Gastroesophageal sphincter (tissue), 3 donors: ENCODE data around the gene EP300.

Experiments used
- CTCF ChIP-seq, 4 experiments: fragments of 200-600 bp in 2 of 4; fragments of 450-650 bp in 2 of 4; sonication (generic) in 1 of 4; IDR thresholded peaks; one replicate each; pipeline ENCODE4 v1.5.1; 2017 to 2019; ENCODE audit warnings: antibody characterized with exemption in 4 of 4, mild to moderate bottlenecking in 2 of 4, moderate library complexity in 2 of 4
- POLR2A ChIP-seq, 2 donors: fragments of 450-650 bp; IDR thresholded peaks; one replicate each; pipeline ENCODE4 v1.6.1; 2017; ENCODE audit warnings: antibody characterized with exemption in 2 of 2, mild to moderate bottlenecking in 2 of 2, moderate library complexity in 1 of 2
- POLR2AphosphoS5 ChIP-seq: sonication (generic); formaldehyde crosslinking; IDR thresholded peaks from one replicate; pipeline ENCODE4 v1.6.1; 2017; ENCODE audit warnings: antibody characterized with exemption

DNA sequence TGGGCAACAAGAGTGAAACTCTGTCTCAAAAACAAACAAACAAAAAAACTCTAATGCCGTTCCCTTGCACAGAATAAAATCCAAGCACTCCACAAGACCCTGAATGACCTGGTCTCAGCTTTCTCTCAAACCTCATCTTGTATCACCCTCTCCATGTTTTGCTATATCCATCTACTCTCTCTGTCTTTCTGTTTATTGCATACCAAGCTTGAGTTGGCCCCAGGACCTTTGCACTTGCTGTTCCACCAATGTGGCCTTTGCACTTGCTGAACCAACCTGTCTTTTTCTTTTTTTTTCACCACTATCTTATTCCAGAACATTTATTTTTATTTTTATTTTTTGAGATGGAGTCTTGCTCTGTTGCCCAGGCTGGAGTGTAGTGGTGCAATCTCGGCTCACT lies 110.7 kb downstream of the EP300 start:
- TF ChIP-seq CTCF (IDR thresholded peaks at IDR 0.05) (no peak), POLR2AphosphoS5 (no peak), POLR2A (IDR thresholded peaks at IDR 0.05) (no peak)
